Measurements from ENCODE around the gene DVL1.

The DVL1 gene

DNA sequence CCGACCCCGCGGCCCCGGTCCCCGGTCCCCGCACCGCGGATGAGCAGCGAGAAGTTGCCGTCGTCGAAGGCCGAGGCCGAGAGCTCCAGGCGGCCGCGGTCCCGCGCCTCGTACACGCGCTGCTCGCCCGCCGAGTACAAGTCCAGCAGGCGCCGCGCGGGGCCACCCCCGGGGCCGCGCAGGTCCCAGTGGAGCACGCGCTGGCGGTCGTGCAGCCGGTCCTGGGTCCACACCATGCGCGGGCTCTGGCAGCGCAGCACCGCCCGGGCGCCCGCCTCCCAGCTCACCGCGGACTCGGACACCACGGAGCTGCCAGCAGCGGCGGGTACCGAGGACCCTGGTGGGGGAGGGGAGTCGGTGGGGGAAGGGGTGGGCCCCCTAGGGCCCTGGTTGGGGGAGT is 6.2 kb upstream of the DVL1 start:
- no peak for DNase-seq

- DNase-seq, result no peak
Measured at GRCh38 chr1:1354271-1355247, 5.3 kb upstream of the DVL1 start.

GRCh38 chr1:1353389-1354151 is 4.4 kb upstream of the DVL1 start:
- DNase-seq, result no peak

DNA sequence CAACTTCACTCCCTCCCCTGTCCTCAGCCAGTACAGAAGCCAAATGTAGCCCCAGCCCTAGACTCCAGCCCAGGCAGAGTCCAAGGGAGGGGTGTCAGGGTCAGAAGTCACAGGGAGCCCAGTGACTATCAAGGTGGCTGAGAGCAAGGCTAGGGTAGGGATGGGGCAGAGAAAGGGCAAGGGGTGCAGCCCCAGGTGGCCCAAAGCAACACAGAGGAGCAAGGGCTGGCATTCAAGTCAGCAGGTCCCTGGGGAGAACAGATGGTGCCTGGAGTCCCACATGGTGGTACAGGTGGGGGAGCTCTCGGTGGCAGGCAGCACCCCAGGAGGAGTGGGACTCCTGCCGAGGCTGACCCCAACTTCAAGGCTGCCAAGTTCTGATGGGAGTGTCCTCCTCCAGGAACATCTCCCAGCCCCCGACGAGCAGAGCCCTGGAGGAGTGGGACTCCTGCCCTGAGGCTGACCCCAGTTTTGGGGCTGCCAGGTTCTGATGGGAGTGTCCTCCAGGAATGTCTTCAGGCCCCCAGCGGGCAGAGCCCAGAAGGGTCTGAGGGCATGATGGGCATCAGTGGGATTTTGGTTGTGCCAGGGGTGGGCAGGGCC is 3.7 kb upstream of the DVL1 start:
- no peak for DNase-seq

GRCh38 chr1:1351511-1352427 is 2.6 kb upstream of the DVL1 start:
- DNase-seq, result no peak

- DNase-seq, result no peak
Measured at GRCh38 chr1:1348420-1349255, 580 bp downstream of the DVL1 start.

GRCh38 chr1:1347663-1348419 is 1.4 kb downstream of the DVL1 start:
- DNase-seq, result no peak

DNA sequence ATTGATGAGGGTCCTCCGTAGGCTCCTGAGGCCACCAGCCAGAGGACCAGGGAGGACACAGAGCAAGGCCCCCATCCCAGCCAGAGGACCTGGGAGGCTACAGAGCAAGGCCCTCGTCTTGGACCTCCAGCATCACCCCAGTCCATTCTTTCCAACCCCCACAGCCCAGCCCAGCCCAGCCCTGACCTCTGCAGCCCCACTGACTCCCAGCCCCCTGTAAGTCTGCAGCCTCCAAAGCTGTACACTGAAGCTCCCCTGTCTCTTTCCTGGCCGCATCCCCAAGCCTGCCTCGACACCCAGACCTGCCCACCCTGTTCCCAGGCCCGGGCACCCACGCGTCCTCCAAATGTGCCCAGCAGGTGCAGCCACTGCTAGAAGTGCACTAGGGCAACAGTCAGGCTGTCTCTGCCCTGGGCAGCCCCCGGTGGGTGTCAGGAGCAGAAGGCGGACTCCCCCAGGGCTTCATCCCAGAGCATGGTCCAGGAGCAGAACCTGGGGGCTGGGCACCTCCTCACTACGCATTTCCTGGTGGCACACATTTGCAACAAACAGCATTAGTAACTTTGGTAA is 2.1 kb downstream of the DVL1 start:
- DNase-seq, result no peak

DNA sequence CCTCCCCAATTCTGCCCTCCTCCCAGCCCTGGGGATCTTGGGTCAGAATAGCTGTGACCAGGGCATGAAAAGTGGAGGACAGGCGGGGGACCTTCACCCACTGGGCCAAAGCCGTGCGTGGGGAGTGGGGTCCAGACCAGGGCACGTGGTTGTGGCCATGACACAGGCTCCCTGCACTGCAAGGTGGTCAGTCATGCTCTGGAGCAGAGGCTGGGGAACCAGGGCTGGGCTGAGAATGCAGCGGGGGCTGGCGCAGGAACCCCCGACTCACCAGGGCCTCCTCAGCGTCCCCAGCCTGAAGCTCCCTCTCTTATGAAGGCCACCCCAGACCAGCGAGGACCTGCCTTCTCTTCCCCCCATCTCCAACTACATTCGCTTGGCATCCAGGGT is 2.7 kb downstream of the DVL1 start:
- no peak for DNase-seq

DNA sequence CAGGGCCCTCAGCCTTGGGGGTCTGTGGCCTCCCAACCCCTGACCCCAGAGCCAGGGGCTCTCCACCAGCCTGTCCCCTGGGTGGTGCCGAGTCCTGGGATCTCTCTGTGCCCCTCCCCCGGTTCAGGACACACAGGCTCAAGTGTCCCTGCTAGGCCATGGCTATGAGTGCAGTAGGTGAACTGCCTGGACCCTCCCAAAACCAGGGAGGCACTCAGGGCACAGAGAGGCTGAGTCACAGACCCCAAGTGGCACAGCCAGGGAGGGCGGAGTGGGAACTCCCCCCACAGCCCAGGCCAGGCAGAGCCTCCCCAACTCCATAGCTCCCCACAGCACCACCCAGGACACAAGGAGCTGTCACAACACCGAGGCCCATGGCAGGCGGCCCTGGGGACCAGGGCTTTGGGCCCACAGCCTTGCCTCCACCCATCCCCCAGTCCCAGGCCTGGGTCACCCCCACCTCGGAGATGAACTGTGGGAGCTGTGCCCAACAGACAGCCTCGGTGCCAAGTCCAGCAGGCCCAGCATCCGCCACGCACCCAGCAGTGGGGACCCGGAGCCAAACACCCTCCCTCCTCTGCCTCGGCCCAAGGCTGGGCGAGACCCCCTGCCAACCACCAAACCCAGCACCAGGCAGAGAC is 3.2 kb downstream of the DVL1 start:
- DNase-seq, result no peak

DNA sequence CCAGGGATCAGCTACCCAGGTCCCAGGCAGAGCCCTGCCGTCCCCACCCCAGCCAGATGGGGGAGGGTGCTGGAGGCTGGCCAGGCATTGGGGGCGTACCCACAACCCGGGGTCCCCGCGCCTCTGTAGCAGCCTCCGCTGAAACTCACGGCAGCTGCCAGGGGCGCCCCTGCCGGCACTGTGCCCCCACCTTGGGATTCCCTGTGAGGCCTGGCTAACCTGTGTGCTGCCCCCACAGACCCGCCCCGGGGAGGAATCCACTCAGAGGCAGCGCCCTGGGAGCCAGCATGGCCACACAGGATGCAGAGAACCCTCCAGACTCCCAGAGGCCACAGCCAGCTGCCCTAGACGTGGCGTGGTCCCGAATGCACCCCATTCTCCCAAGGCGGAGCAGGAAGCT is 3.8 kb downstream of the DVL1 start:
- DNase-seq, result no peak

DNA sequence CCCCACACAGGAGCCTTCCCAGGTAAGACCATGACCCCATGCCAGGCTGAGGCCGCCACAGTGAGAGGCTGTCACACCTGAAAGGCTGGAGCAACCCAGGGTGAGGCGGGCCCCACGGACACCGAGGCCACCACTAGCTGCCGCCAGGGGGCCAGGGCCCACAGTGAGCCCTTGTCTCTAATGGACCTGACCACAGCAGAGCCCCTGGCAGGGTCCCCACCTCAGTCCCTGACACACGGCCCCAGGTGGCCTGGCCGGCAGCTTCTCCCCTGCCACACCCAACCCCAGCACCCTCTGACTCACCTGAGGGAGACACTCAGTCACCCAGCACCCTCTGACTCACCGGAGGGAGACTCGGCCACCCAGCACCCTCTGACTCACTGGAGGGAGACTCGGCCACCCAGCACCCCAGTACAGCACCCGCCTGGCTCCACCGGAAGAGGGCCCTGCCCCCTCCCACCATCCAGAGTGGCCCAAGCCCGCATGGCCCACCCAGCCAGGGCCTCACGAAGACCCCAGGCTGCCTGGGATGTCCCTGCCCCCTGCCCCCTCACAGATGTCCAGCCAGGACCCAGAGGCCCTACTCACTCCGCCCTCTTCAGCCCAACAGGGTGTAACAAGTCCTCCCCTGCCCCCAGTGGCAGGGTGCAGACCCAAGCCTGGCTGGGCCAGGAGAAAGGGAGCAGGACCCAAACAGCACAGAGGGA is 4.4 kb downstream of the DVL1 start:
- peak in 1 of 5 experiments; percentile 21 for DNase-seq

GRCh38 chr1:1343811-1344421 is 5.3 kb downstream of the DVL1 start:
- DNase-seq, result no peak

DNA sequence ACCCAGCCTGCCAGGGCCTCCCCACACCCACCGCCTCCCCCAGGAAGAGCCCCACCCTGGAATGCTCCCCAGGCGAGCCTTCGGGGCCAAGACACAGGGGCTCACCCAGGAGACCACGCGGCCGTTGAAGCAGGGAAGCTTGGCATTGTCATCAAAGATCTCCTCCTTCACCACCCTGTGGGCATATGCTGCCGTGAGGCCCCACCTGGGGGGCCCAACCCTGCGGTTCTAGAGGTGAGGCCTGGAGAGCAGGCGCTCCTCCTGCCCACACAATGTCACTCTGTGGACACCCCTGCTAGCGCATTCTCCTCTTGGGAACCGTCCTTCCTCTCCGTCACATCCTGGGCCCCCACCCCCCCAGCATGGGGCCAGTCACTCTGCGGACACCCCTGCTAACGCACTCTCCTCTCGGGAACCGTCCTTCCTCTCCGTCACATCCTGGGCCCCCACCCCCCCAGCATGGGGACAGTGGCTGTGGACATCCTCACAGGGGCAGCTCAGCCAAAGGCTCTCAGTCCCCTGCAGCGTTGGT is 6.6 kb downstream of the DVL1 start:
- no peak for DNase-seq

- no peak for DNase-seq
Measured at GRCh38 chr1:1342061-1342562, 7.1 kb downstream of the DVL1 start.

GRCh38 chr1:1341549-1342021 is 7.6 kb downstream of the DVL1 start:
- no peak for DNase-seq

DNA sequence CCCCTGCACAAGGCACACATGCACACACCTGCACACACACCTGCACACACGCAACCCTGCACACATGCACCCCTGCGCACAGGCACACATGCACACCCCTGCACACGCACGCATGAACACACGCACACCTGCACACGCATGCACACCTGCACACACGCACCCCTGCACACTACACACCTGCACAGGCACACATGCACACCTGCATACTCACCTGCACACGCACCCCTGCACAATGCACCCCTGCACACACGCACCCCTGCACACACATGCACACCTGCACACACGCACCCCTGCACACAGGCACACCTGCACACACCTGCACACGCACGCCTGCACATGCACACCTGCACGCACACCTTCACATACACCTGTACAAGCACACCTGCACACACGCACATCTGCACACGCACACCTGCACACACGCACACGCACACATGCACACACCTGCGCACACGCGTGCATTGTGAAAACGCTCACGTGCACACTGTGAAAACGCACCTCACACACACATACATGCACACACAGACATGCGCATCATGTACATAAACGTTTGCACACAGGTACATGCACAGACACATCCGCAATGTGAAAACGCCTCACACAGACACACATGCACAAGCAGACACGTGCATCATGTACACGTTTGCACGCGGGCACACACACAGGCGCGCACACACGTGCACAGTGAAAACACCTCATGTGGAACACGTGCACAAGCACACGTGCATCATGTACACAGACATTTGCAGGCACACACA is 8.2 kb downstream of the DVL1 start:
- DNase-seq, result no peak
